Caki2 (cell line): ENCODE measurements around the gene PCDH19. TPM values are rescaled to one million over a fixed set of nuclear protein-coding genes. Genes with fewer than 3 reads are reported as not detected.

ENCODE experiments used
- total RNA-seq: library from RNA; depleted of rRNA; stranded (reverse); fragments of >200 nt; shearing (Covaris generic); gene quantifications from 2 replicates; pipeline ENCODE4 v1.2.3, GENCODE V29; 2014; ENCODE audit warnings: low replicate concordance; rRNA removed

The PCDH19 gene
- total RNA-seq, 1 experiment from 2014 or later = not detected

Other genes starting within 250 kb of the PCDH19 start
- not detected in 2 replicates for gene TNMD, start 174.7 kb upstream of the PCDH19 start, total RNA-seq
- 16.9 and 39.9 TPM in 2 replicates for gene TSPAN6, start 226.5 kb upstream of the PCDH19 start, total RNA-seq
- 5.8 and 11.2 TPM in 2 replicates for gene SRPX2, start 233.9 kb upstream of the PCDH19 start, total RNA-seq